Neural crest cell (in vitro differentiated cells): ENCODE results near the gene AGAP3. TPM values are rescaled to one million over a fixed set of nuclear protein-coding genes. Genes with fewer than 3 reads are reported as not detected.

Experiments used
- DNase-seq: peaks from one replicate; pipeline ENCODE4 v3.0.0; 2021; ENCODE audit warnings: low read depth, mixed read lengths, low spot score
- H3K27ac Mint-ChIP-seq: one replicate; pipeline ENCODE4 v1.8.0; 2021; ENCODE audit warnings: mild to moderate bottlenecking, mixed read lengths; ENCODE audit not compliant: unreplicated experiment
- H3K27me3 Mint-ChIP-seq: 2 replicates; pipeline ENCODE4 v1.8.0; 2021; ENCODE audit warnings: low read depth, mild to moderate bottlenecking, mixed read lengths
- H3K36me3 Mint-ChIP-seq: 2 replicates; pipeline ENCODE4 v1.8.0; 2021; ENCODE audit warnings: low read depth, mild to moderate bottlenecking, mixed read lengths
- H3K4me1 Mint-ChIP-seq: 2 replicates; pipeline ENCODE4 v1.8.0; 2021; ENCODE audit warnings: mixed read lengths
- H3K4me3 Mint-ChIP-seq: one replicate; pipeline ENCODE4 v1.8.0; 2021; ENCODE audit warnings: mild to moderate bottlenecking, mixed read lengths
- H3K9me3 Mint-ChIP-seq: 2 replicates; pipeline ENCODE4 v1.8.0; 2021; ENCODE audit warnings: mixed read lengths
- CTCF ChIP-seq: fragments of 200-600 bp; sonication (generic); conservative IDR thresholded peaks from 2 replicates; pipeline ENCODE4 v1.5.0; 2021; ENCODE audit warnings: antibody characterized with exemption, mild to moderate bottlenecking
- total RNA-seq: library from RNA; stranded (reverse); gene quantifications from 2 replicates; pipeline ENCODE4 v1.2.1, GENCODE V29; 2021

Gene AGAP3
- total RNA-seq, 1 donor from 2014 or later = 139 TPM

DNA sequence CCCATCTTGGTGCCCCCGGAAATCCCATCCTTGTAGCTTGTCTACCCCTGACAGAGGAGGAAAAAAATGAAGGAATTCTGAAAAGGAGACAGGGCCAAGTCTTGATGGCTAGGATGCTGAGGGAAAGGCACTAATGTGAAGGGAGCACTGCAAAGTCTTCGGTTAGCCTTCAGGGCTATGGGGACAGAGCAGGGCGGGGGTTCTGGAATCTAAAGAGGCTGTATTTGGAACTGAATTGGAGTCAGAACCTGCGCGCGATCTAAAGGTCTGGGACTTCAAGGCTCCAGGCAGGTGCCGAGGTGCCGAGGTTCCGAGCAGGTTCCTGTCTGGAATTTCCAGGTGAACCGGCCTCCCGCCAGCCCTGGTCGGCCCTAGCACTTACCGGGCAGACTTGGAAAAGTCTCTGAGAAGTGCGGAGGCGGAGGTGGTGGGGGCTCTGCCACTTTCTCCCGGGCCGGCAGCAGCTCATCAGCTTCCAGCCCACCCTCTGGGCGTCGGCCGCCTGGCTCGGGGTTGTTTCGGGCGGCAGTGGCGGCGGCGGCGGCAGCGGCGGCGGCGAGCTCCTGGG lies 80.4 kb downstream of the AGAP3 start:
- Mint-ChIP-seq H3K4me1 (peaks cover 11% of the 10 kb centered on the region), H3K9me3 (no peaks in the 10 kb centered on the region), H3K27ac (no peak overlapping the region), H3K4me3 (peak overlapping the region; percentile 81), H3K36me3 (no peaks in the 10 kb centered on the region), H3K27me3 (peaks cover 35% of the 10 kb centered on the region)
- TF ChIP-seq CTCF = no peak
- no peak for DNase-seq

- TF ChIP-seq CTCF = peak; percentile 56
- H3K4me3 Mint-ChIP-seq = peak within 1 kb of the TSS; percentile 84
- H3K27me3 Mint-ChIP-seq = peaks cover 39% of the 10 kb centered on the region
- H3K4me1 Mint-ChIP-seq = peaks cover 13% of the 10 kb centered on the region
- no peaks in the 10 kb centered on the region for H3K9me3 Mint-ChIP-seq
- DNase-seq = peak; percentile 41
- no peak within 1 kb of the TSS for H3K27ac Mint-ChIP-seq
- H3K36me3 Mint-ChIP-seq = no peaks in the 10 kb centered on the region
Measured at GRCh38 chr7:151167197-151167961, 81.1 kb downstream of the AGAP3 start, which contains the start of gene GBX1. TSS of gene GBX1 (minus strand) at chr7:151167694. CDS start at chr7:151167548, 146 bp downstream.

DNA sequence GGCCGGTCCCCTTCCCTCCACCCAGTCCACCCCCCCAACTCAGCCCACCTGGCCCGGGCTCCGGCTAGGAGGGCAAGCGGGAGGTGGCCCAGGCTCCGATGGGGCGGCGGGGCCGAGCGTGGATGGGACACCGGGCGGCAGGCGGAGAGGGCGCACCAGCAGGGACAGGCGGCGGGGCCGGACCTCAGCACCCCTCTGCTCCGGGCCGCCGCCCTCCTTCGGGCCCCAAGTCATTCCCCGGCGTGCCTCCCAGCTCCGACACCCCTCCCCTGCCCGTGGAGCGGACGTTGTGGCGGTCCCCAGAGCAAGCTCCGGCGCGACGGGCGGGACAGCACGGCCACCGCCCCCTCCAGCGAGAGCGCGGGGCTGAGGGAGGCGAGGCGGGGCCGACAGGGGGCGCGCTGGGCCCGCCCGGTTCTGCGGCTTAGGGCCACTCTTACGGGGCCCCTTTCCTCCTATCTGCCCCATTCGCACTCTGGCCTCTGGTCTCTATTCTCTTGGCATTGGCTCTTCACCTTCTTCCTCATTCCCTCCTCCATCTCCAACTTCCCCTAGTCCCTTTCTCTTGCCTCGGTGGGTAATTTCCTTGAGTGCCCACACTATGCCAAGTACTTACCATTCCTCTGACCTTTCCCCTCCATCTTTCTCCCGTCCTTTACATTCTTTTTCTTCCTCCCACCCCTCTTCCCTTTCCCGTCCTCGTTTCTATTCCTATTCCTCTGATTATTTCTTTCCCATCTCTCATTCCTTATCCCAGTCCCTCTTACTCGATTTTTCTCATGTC lies 81.9 kb downstream of the AGAP3 start:
- Mint-ChIP-seq H3K9me3 (no peaks in the 10 kb centered on the region), H3K27ac (no peak overlapping the region), H3K27me3 (peaks cover 46% of the 10 kb centered on the region), H3K4me3 (peak overlapping the region; percentile 84), H3K36me3 (no peaks in the 10 kb centered on the region), H3K4me1 (peaks cover 18% of the 10 kb centered on the region)
- DNase-seq = peak; percentile 53
- peak; percentile 79 for TF ChIP-seq CTCF

GRCh38 chr7:151168787-151169162 lies 82.5 kb downstream of the AGAP3 start:
- Mint-ChIP-seq H3K27ac (no peak overlapping the region), H3K9me3 (no peaks in the 10 kb centered on the region), H3K4me3 (peak overlapping the region; percentile 84), H3K27me3 (peaks cover 48% of the 10 kb centered on the region), H3K4me1 (peaks cover 18% of the 10 kb centered on the region), H3K36me3 (no peaks in the 10 kb centered on the region)
- DNase-seq = no peak
- no peak for TF ChIP-seq CTCF

DNA sequence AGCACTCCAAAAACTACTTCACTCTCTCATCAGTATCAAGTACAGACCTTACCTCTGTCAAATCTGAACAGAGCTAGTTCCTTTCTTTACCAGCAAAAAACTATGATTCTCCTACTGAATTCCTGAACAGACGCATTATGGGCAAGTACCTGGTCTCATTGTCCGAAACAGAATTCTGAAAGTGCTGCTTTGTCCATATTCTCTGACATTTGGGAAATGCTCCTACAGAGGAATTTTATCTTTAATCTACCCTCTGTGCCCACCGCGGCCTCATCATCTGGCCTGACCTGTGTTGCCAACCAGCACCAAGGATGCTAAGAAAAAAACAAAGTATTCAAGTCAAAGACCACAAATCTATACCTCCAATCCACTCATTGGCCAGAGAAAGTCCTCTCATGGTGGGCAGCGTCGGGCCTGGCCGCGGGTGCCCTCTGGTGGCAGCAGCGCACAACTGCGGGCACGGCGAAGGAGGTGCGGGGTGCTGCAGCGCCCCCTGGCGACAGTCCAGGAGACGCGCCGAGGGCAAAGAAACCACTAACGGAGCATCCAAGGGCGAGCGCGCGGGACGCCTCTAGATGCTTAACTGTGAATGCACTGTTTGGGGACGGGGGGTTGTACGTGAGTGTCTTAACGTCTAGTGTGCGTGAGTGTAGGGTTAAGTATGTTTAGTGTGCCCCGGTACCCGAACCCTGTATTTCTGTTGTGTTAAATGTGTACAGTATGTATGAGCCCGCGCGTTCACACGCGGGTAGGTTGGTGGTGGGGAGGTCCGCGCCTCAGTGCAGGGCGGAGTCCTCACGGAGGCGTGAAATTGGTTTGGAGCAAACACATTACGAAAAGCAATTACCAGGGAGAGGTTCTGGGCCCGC lies 86.2 kb downstream of the AGAP3 start:
- peak; percentile 100 for TF ChIP-seq CTCF
- peaks cover 49% of the 10 kb centered on the region for H3K27me3 Mint-ChIP-seq
- DNase-seq = peak; percentile 86
- no peaks in the 10 kb centered on the region for H3K9me3 Mint-ChIP-seq
- no peaks in the 10 kb centered on the region for H3K36me3 Mint-ChIP-seq
- peaks cover 14% of the 10 kb centered on the region for H3K4me1 Mint-ChIP-seq
- no peak overlapping the region for H3K27ac Mint-ChIP-seq
- peak overlapping the region; percentile 21 for H3K4me3 Mint-ChIP-seq
